GM19452 (cell line): ENCODE results near the gene HDAC4.

Source experiments
- ATAC-seq: cut with Tn5 transposase; IDR thresholded peaks from one replicate; pipeline ENCODE4 v1.9.1; 2021; ENCODE audit not compliant: unreplicated experiment

HDAC4 gene

DNA sequence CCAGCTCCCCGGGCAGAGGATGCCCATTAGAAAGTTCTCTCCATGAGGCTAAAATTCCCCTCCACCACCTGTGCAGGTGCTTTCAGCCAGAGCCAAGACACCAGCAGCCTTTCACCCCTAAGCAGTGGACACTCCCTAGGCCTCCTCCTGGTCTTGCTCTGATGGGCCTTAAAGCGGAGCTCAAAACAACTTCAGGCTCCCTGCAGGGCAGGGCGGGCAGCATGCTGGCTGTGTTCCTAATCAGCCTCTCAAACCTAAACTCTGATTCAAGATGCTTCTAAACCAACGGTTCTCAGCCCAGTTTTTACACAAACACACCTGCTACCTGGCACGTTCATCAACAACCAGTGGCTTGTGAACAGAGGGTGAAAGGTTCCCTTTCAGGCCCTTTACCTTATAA is 298.6 kb downstream of the HDAC4 start:
- no peak for ATAC-seq

DNA sequence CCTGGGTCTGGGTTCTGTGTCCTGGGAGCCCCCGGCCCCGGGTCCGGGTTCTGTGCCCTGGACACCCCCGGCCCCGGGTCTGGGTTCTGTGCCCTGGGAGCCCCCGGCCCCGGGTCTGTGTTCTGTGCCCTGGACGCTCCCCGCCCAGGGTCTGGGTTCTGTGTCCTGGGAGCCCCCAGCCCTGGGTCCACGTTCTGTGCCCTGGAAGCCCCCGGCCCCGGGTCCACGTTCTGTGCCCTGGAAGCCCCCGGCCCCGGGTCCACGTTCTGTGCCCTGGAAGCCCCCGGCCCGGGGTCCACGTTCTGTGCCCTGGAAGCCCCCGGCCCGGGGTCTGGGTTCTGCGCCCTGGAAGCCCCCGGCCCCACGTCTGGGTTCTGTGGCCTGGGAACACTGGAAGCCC is 299.0 kb downstream of the HDAC4 start:
- ATAC-seq = no peak

- ATAC-seq = no peak
These were observed 299.7 kb downstream of the HDAC4 start for GRCh38 chr2:239101071-239101470.

DNA sequence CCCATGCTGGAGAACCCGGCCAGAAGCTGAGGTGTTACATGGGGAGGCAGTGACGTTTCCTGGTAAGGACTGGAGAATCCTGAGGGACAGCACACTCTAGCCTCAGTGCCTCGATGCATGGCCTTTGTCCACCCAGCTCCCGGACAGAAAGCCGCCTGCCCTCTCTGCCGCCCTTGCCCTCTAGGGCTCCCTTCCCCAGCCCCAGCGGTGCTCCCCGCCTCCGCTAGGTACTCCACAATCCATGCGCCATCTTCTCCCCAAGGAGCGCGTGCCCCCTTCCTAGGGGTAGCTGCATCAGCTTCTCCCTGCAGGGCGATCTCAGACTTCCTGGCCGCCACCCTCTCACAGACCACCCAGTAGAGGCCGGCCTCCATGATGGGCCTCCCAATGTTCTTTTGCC is 301.3 kb downstream of the HDAC4 start:
- ATAC-seq = no peak

GRCh38 chr2:239098288-239098970 is 302.4 kb downstream of the HDAC4 start:
- ATAC-seq = no peak

DNA sequence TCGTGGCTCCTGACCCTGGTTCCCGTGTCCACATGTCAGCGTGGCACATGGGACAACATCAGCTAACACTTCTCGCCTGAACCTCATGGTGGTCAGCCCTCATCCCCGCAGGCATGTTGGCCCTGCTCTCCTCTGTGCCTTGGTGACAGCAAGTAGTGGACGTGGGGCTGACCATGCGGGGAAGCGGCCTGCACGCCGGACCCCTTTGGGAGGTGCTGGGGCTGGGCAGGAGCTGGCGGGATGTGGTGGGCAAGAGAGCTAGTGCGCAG is 303.5 kb downstream of the HDAC4 start:
- no peak for ATAC-seq

DNA sequence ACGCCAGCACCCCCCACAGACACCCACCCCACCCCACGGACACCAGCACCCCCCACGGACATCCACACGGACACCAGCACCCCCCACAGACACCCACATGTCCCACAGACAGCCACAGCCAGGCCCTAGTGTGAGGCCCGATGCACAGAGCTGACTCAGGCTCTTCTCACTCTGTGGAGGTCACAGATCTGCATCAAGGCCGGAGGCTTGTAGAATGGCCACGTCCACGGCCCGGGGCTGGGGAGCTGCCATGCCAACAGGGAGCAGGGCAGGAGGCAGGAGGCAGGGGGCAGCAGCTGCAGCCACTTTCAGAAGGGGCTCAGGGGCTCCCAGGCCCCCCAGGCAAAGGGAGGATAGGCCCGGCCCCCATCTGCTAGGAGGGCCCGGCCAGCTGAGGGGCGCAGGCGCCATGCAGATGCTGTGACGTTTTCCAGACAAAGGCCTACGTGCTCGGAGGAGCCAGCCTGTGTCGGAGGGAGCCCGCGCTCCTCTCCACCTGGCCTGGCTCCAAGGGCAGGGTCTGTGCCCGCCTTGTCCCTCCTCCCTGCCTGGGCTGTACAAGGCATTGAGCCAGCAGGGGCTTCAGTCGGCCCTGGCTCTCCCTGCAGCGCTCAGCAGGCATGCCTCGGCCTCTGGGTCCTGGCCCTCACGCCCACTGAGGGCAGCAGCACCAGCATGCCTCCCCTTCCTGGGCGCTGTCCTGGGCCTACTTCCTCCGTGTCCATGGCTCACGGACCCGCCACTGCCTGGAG is 304.0 kb downstream of the HDAC4 start:
- ATAC-seq = no peak

DNA sequence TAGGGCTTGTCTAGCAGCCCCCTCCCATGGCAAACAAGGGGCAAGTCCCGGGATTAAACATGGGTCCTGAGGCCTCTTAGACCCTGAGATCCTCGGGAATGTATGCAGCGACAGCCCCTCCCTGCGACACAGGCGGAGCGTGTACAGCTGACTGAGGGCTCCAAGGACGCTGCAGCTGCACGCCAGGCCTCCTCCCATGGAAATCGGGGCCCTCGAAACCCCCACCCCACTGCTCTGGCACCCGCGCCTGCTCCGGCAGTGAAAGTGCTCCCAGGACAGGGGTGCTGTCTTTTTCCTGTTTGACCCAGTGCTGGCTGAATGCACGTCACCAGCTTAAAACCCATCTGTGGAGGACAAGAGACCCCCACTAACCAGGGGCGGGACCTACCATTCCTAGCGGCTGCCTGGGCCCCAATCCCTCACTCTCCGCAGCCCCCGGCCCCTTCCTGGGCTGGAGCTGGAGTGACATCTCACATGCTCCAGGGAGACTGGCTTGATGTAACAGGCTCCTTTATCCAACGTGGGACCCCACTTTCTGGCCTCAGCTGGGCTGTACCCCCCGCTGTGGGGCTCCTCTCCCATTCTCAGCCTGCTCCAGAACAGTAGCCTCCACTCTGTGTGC is 305.2 kb downstream of the HDAC4 start:
- no peak for ATAC-seq

GRCh38 chr2:239094867-239095266 is 306.0 kb downstream of the HDAC4 start:
- ATAC-seq = no peak

DNA sequence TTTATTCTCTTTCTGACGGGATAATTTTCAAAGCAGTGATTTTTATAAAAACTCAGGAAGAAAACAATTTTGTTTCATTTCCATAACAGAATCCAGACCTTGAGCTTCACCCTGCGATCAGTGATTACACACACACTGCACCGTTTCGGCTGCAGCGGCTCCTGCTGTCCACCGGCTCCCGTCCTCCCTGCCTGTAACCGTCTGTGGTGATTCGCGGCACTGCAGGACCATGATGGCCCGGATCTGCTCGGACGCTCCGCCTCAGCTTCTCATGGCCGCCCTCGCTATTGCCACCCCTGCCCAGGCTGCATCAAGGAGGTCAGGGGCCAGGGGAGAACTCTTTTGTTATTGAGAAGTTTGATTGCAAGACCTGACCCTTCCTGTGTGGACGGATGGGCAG is 306.9 kb downstream of the HDAC4 start:
- ATAC-seq = no peak

- no peak for ATAC-seq
These were observed 307.3 kb downstream of the HDAC4 start for GRCh38 chr2:239093542-239093941.

- ATAC-seq = no peak
These were observed 308.1 kb downstream of the HDAC4 start for GRCh38 chr2:239092571-239093294.

DNA sequence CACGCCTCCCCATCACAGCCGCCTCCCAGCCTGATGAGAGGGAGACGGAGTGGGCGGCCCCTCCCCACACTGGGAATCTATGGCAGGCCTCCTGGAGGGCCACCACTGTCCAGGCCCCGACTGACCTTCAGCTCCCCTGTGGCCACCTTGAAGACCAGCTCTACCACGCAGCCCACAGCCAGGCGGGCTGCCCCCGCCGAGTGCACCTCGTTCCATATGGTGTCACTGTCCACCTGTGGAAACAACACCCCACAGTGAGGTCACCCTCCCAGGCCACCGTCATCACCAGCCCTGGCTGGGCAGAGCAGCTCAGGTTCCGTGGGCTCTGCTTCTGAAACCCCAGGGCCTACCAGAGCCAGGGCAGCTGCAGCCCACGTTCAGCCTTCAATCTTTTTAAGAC is 310.9 kb downstream of the HDAC4 start:
- ATAC-seq = no peak

GRCh38 chr2:239087046-239087710 is 313.6 kb downstream of the HDAC4 start:
- no peak for ATAC-seq

- ATAC-seq = no peak
These were observed 314.3 kb downstream of the HDAC4 start for GRCh38 chr2:239086325-239087020.

DNA sequence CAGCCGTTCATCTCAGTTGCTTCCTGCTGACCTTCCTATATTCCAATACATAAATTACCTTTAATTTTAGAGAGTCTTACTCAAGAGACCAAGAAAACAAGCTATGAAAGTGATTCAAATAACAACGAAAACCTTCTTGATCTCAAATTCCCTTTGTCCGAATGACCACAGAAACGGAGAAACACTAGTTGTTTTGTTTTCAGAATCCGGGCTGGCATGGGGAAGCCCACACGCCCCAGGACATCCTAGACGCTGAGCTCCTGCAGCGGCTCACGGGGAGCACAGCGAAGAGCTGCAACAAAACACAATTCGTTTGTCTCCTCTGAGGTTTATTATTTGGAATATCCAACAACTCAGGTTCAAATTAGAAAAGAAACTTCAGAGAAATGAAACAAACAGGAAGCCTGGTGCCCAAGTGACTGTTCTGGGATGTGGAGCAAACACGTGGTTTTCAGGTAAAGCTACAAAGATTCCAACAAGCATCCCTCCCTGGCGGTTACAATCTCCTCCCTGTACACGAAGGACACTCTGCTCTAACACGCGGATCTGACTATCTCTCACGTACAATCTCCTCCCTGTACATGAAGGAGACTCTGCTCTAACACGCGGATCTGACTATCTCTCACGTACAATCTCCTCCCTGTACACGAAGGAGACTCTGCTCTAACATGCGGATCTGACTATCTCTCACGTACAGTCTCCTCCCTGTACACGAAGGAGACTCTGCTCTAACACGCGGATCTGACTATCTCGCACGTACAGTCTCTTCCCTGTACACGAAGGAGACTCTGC is 315.4 kb downstream of the HDAC4 start:
- ATAC-seq = no peak

DNA sequence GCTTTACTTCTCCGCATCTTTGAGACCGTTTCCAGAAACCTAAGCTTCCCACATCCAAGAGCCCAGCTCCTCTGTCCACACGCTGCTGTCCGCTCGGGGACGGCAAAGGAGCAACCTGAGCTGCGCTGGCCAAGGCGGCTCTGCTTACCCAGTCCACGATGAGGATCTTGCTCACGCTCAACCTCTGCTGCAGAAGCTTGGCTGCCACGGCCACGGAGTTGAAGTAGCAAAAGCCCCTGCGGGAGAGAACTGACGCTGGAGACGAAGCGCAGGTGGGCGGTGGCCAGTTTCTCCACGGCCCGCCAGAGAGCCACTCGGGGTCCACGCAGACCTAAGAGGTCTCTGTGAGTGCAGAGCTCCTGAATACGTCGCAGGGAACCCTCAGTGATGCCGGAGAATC is 316.8 kb downstream of the HDAC4 start:
- ATAC-seq = no peak

GRCh38 chr2:239082425-239082824 is 318.4 kb downstream of the HDAC4 start:
- ATAC-seq = no peak

DNA sequence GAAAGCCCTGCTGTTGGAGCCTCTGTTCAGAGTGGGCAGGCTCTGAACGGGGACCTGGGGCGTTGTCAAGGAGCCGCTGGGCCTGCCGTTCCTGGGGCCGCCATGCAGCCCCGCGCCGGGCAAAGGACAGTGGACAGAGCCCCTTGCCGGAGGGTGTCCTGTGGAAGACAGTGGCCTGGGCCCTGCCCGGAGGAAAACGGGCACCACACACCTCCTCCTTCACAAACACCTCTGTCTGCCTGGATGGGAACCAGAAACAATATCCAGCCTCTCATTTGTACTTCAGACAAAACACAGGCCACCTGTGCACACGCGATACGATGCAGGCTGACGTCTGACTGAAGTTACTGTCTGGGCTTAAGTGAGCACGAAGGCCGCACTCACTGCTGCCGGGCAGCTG is 319.2 kb downstream of the HDAC4 start:
- ATAC-seq = no peak

GRCh38 chr2:239081046-239081445 is 319.8 kb downstream of the HDAC4 start:
- ATAC-seq = no peak
